Stomach (tissue), 9 donors: ENCODE measurements around the gene KLHL29. TPM values are rescaled to one million over a fixed set of nuclear protein-coding genes. Genes with fewer than 3 reads are reported as not detected.
A peak's percentile ranks its signal among the peaks of the same experiment; 100 is the strongest.

Experiments
- DNase-seq, 2 donors: peaks; one replicate each; pipeline versions ENCODE4 v3.0.0 to v3.0.0-alpha.2; 2013 to 2019
- H3K27ac ChIP-seq, 5 donors: fragments of 200-600 bp in 4 of 5; sonication (generic) in 4 of 5; one replicate each; pipeline ENCODE4 v1.5.1; 2013 to 2019; ENCODE audit warnings: mild to moderate bottlenecking in 1 of 5, moderate library complexity in 1 of 5
- H3K27me3 ChIP-seq, 3 donors: fragments of 200-600 bp; sonication (generic); one replicate each; pipeline ENCODE4 v1.5.1; 2017 to 2019; ENCODE audit warnings: mixed run types in 1 of 3
- H3K36me3 ChIP-seq, 4 donors: fragments of 200-600 bp; sonication (generic); 1 replicate in 3 of 4; 2 replicates in 1 of 4; pipeline ENCODE4 v1.5.1; 2016 to 2019
- H3K4me1 ChIP-seq, 4 donors: fragments of 200-600 bp; sonication (generic); one replicate each; pipeline ENCODE4 v1.5.1; 2016 to 2019
- H3K4me3 ChIP-seq, 4 donors: fragments of 200-600 bp; sonication (generic) in 3 of 4; one replicate each; pipeline ENCODE4 v1.5.1; 2016 to 2019; ENCODE audit warnings: mild to moderate bottlenecking in 1 of 4
- H3K9me3 ChIP-seq, 4 donors: fragments of 200-600 bp; sonication (generic); one replicate each; pipeline ENCODE4 v1.5.1; 2016 to 2019
- EP300 ChIP-seq: sonication (generic); formaldehyde crosslinking; IDR thresholded peaks from one replicate; pipeline ENCODE4 v1.6.1; 2017; ENCODE audit warnings: antibody characterized with exemption
- POLR2A ChIP-seq, 4 donors: fragments of 450-650 bp; IDR thresholded peaks; one replicate each; pipeline ENCODE4 v1.6.1; 2016; ENCODE audit warnings: antibody characterized with exemption in 4 of 4, control low read depth in 2 of 4, mild to moderate bottlenecking in 1 of 4, moderate library complexity in 1 of 4
- POLR2AphosphoS5 ChIP-seq, 3 donors: sonication (generic); formaldehyde crosslinking; IDR thresholded peaks; one replicate each; pipeline ENCODE4 v1.6.1; 2016; ENCODE audit warnings: antibody characterized with exemption in 3 of 3
- WGBS, 5 donors: extraction: QIAGEN DNeasy Blood & Tissue Kit in 3 of 5; methylation state at CpG; one replicate each; pipeline versions ENCODE4 v1.1.5 to v1.1.7; 2013 to 2018; 5-methylcytosine and 5-hydroxymethylcytosine counted together
- intact Hi-C: fragments of 100-400 bp; cut with DNase I; formaldehyde crosslinking; loops from one replicate; pipeline ENCODE4 v1.15.1; 2023; ENCODE audit warnings: low total_unique reads
- polyA plus RNA-seq, 3 donors: library from polyadenylated mRNA; stranded (reverse); fragments of 200-250 nt; gene quantifications; one replicate each; pipeline ENCODE4 v1.2.3, GENCODE V29; 2013
- total RNA-seq, 5 donors: library from RNA; depleted of rRNA; stranded (reverse); fragments of >200 nt; gene quantifications; one replicate each; pipeline versions ENCODE4 v1.1.0 to v1.2.3, GENCODE V29; 2014 to 2016
- TF ChIP-seq, protein P1 (sequence below), 7 experiments: fragments of 450-650 bp in 4 of 7; fragments of 200-600 bp in 3 of 7; sonication (generic) in 3 of 7; IDR thresholded peaks; one replicate each; pipeline ENCODE4 v1.5.1; 2016 to 2019; ENCODE audit warnings: antibody characterized with exemption in 7 of 7, control low read depth in 2 of 7, mild to moderate bottlenecking in 1 of 7
- donor health status: healthy with polysubstance abuse.
- donor health status: Bipolar disorder and iron deficiency.
- donor health status: healthy.

Gene KLHL29
- total and polyA plus RNA-seq, 8 donors: under 0.01 to 6.6 (median 1.3) TPM

DNA sequence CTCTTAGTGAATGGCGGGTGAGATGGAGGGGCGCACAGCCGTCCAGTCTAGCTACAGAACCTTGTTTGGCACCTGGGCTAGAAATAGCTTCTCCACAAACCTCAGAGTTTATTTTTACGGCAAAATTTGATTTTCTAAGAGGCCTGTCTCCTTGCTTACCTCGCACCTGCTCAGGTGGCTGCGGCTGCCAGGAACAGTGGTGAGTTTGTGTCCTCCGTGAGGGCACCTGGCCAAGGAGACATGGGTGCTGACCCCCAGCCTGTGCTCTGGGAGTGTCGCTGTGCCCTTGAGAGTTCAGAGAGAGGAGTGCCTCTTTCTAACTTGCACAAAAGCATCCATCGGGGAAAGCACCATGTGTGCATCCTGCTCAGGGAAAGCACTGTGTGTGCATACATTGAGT lies 97.2 kb downstream of the KLHL29 start:
- Histone ChIP-seq H3K36me3 (no peaks in the 10 kb centered on the region), H3K27ac (peak overlapping the region in 1 of 5 donors; percentile 79), H3K4me1 (peaks cover 0 to 10% (median 5%) of the 10 kb centered on the region in 4 donors), H3K27me3 (peaks cover 0 to 8% (median 0%) of the 10 kb centered on the region in 3 donors), H3K9me3 (no peaks in the 10 kb centered on the region), H3K4me3 (no peak overlapping the region)
- DNase-seq: no peak
- intact Hi-C loops: no loop called here
- 79 to 88% (median 84%) methylated on average over 9 of the region's 9 CpGs for WGBS, 5 donors
- TF ChIP-seq EP300 (no peak), POLR2AphosphoS5 (IDR thresholded peaks at IDR 0.05) (no peak), POLR2A (IDR thresholded peaks at IDR 0.05) (no peak)
- TF ChIP-seq, protein P1, sequence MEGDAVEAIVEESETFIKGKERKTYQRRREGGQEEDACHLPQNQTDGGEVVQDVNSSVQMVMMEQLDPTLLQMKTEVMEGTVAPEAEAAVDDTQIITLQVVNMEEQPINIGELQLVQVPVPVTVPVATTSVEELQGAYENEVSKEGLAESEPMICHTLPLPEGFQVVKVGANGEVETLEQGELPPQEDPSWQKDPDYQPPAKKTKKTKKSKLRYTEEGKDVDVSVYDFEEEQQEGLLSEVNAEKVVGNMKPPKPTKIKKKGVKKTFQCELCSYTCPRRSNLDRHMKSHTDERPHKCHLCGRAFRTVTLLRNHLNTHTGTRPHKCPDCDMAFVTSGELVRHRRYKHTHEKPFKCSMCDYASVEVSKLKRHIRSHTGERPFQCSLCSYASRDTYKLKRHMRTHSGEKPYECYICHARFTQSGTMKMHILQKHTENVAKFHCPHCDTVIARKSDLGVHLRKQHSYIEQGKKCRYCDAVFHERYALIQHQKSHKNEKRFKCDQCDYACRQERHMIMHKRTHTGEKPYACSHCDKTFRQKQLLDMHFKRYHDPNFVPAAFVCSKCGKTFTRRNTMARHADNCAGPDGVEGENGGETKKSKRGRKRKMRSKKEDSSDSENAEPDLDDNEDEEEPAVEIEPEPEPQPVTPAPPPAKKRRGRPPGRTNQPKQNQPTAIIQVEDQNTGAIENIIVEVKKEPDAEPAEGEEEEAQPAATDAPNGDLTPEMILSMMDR (IDR thresholded peaks at IDR 0.05): no peak

DNA sequence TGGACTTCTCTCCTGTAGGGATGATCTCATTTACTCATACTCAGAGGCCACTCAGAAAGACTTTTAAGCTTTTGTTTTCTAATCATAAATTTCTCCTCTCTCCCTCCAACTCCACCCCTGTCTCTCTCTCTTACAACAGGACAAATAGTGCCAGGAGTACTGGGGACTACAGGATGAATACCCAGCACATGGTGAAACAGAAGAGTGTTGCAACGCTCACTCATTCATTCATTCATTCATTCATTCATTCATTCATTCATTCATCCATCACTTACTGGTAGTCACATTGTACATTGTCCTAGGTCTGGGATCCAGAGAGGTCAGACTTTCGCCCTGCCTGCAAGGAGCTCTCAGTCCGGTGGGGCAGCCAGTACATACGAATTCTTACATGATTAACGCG lies 97.6 kb downstream of the KLHL29 start:
- intact Hi-C loops: no loop called here
- no peak overlapping the region for H3K4me3 ChIP-seq
- peak overlapping the region in 1 of 5 donors; percentile 79 for H3K27ac ChIP-seq
- no peak for DNase-seq
- WGBS, 5 donors: 90 to 93% (median 92%) methylated on average over 6 of the region's 6 CpGs
- peaks cover 0 to 10% (median 5%) of the 10 kb centered on the region in 4 donors for H3K4me1 ChIP-seq
- H3K9me3 ChIP-seq: no peaks in the 10 kb centered on the region
- no peaks in the 10 kb centered on the region for H3K36me3 ChIP-seq
- H3K27me3 ChIP-seq: peaks cover 0 to 8% (median 0%) of the 10 kb centered on the region in 3 donors
- TF ChIP-seq EP300 (no peak), POLR2AphosphoS5 (IDR thresholded peaks at IDR 0.05) (no peak), POLR2A (IDR thresholded peaks at IDR 0.05) (no peak)
- TF ChIP-seq, protein P1 (IDR thresholded peaks at IDR 0.05): no peak

GRCh38 chr2:23483791-23484190 lies 98.8 kb downstream of the KLHL29 start:
- no peak for DNase-seq
- TF ChIP-seq EP300: no peak
- TF ChIP-seq, protein P1 (IDR thresholded peaks at IDR 0.05): no peak
- TF ChIP-seq POLR2AphosphoS5 (IDR thresholded peaks at IDR 0.05): no peak
- TF ChIP-seq POLR2A (IDR thresholded peaks at IDR 0.05): no peak
- Histone ChIP-seq H3K36me3 (no peaks in the 10 kb centered on the region), H3K27ac (no peak overlapping the region), H3K9me3 (no peaks in the 10 kb centered on the region), H3K27me3 (peaks cover 0 to 13% (median 0%) of the 10 kb centered on the region in 3 donors), H3K4me1 (peaks cover 0 to 10% (median 5%) of the 10 kb centered on the region in 4 donors), H3K4me3 (no peak overlapping the region)
- intact Hi-C loops: no loop called here
- WGBS, 5 donors: 67 to 77% (median 73%) methylated on average over 5 of the region's 5 CpGs

GRCh38 chr2:23484275-23484674 lies 99.3 kb downstream of the KLHL29 start:
- Histone ChIP-seq H3K4me3 (no peak overlapping the region), H3K36me3 (no peaks in the 10 kb centered on the region), H3K9me3 (no peaks in the 10 kb centered on the region), H3K4me1 (peaks cover 0 to 10% (median 5%) of the 10 kb centered on the region in 4 donors), H3K27me3 (peaks cover 0 to 8% (median 0%) of the 10 kb centered on the region in 3 donors), H3K27ac (no peak overlapping the region)
- WGBS, 5 donors: 68 to 91% (median 72%) methylated on average over 8 of the region's 8 CpGs
- TF ChIP-seq, protein P1 (IDR thresholded peaks at IDR 0.05): no peak
- TF ChIP-seq EP300 (no peak), POLR2A (IDR thresholded peaks at IDR 0.05) (no peak), POLR2AphosphoS5 (IDR thresholded peaks at IDR 0.05) (no peak)
- intact Hi-C loops: no loop called here
- peak in 1 of 2 donors; percentile 61 for DNase-seq
